ENCODE measurements around the gene MLLT11. TPM values are rescaled to one million over a fixed set of nuclear protein-coding genes. Genes with fewer than 3 reads are reported as not detected.

Gene MLLT11
- total RNA-seq, 1 donor from 2014 or later: 3.0 TPM

Other genes with a start within 250 kb of the MLLT11 start
- 30.3 and 33.6 TPM in 2 replicates for gene ARNT, start 183.8 kb upstream of the MLLT11 start, total RNA-seq
- not detected in 2 replicates for gene CTXND2, start 173.3 kb upstream of the MLLT11 start, total RNA-seq
- gene SETDB1, start 134.0 kb upstream of the MLLT11 start, total RNA-seq: 56.2 and 62.3 TPM in 2 replicates
- 195 TPM in 2 replicates for gene CERS2, start 85.6 kb upstream of the MLLT11 start, total RNA-seq
- gene ANXA9, start 78.1 kb upstream of the MLLT11 start, total RNA-seq: 0.12 TPM in 1 of 2 replicates, not detected in the other
- gene MINDY1, start 53.5 kb upstream of the MLLT11 start, total RNA-seq: 11.5 and 12.5 TPM in 2 replicates
- gene PRUNE1, start 51.9 kb upstream of the MLLT11 start, total RNA-seq: 13.3 and 15.2 TPM in 2 replicates
- 0.85 and 1.8 TPM in 2 replicates for gene BNIPL, start 23.8 kb upstream of the MLLT11 start, total RNA-seq
- 1.0 and 1.2 TPM in 2 replicates for gene C1orf56, start 12.6 kb upstream of the MLLT11 start, total RNA-seq
- gene CDC42SE1, start 775 bp upstream of the MLLT11 start, total RNA-seq: 189 and 190 TPM in 2 replicates
- 19.4 and 20.3 TPM in 2 replicates for gene GABPB2, start 10.4 kb downstream of the MLLT11 start, total RNA-seq
- gene SEMA6C, start 86.2 kb downstream of the MLLT11 start, total RNA-seq: 2.3 and 2.5 TPM in 2 replicates
- gene TNFAIP8L2, start 96.3 kb downstream of the MLLT11 start, total RNA-seq: 29.4 and 32.5 TPM in 2 replicates
- 4.7 and 5.2 TPM in 2 replicates for gene LYSMD1, start 105.5 kb downstream of the MLLT11 start, total RNA-seq
- 96.7 and 100 TPM in 2 replicates for gene SCNM1, start 105.7 kb downstream of the MLLT11 start, total RNA-seq
- gene TMOD4, start 115.6 kb downstream of the MLLT11 start, total RNA-seq: 1.3 and 1.8 TPM in 2 replicates
- 86.7 and 92.3 TPM in 2 replicates for gene VPS72, start 129.8 kb downstream of the MLLT11 start, total RNA-seq
- gene PIP5K1A, start 138.2 kb downstream of the MLLT11 start, total RNA-seq: 97.7 and 98.7 TPM in 2 replicates
- 288 and 304 TPM in 2 replicates for gene PSMD4, start 194.3 kb downstream of the MLLT11 start, total RNA-seq
- 25.4 and 26.8 TPM in 2 replicates for gene ZNF687, start 221.9 kb downstream of the MLLT11 start, total RNA-seq